K562 (cell line): ENCODE results near the gene RIIAD1. TPM values are rescaled to one million over a fixed set of nuclear protein-coding genes. Genes with fewer than 3 reads are reported as not detected.

Experiments
- ARID3B ChIP-seq: fragments of 250-450 bp; sonication (Bioruptor Pico); IDR thresholded peaks from 2 replicates; pipeline ENCODE4 v1.4.0; 2020; ENCODE audit warnings: borderline replicate concordance
- CHD1 ChIP-seq: fragments of 200-600 bp; sonication (generic); IDR thresholded peaks from one replicate; pipeline ENCODE4 v1.6.1; 2012; ENCODE audit warnings: mild to moderate bottlenecking, moderate library complexity, low read length, inconsistent platforms
- EWSR1 ChIP-seq: fragments of 450-650 bp; IDR thresholded peaks from 2 replicates; pipeline ENCODE4 v1.6.1; 2018; ENCODE audit warnings: borderline replicate concordance, mild to moderate bottlenecking, low read depth, moderate library complexity; ENCODE audit not compliant: partially characterized antibody
- FUS ChIP-seq: fragments of 200-400 bp; formaldehyde crosslinking; optimal IDR thresholded peaks from 2 replicates; pipeline ENCODE3; 2017; ENCODE audit warnings: low read depth, low read length
- HSF4 ChIP-seq: fragments of 250-450 bp; sonication (Bioruptor Pico); IDR thresholded peaks from 2 replicates; pipeline ENCODE4 v2.1.2; 2022; ENCODE audit warnings: mild to moderate bottlenecking, moderate library complexity, borderline replicate concordance
- JUN ChIP-seq, 2 experiments: sonication (generic) in 1 of 2; formaldehyde crosslinking in 1 of 2; IDR thresholded peaks; 2 replicates each; pipeline versions ENCODE4 v1.6.1 to v1.8.0; 2012 to 2022; ENCODE audit warnings: borderline replicate concordance in 2 of 2, mild to moderate bottlenecking in 2 of 2, improper control_type of control experiment in 1 of 2, low read depth in 1 of 2, low read length in 1 of 2, missing genetic modification reagents in 1 of 2
- MITF ChIP-seq: IDR thresholded peaks from 2 replicates; pipeline ENCODE4 v1.6.1; 2014; ENCODE audit warnings: antibody characterized with exemption
- MTA3 ChIP-seq: fragments of 450-650 bp; formaldehyde crosslinking; IDR thresholded peaks from 2 replicates; pipeline ENCODE4 v1.6.1; 2017; ENCODE audit warnings: mild to moderate bottlenecking, borderline replicate concordance
- NCOA6 ChIP-seq: fragments of 450-650 bp; IDR thresholded peaks from 2 replicates; pipeline ENCODE4 v1.6.1; 2017; ENCODE audit warnings: mild to moderate bottlenecking
- NEUROD1 ChIP-seq: fragments of 150-350 bp; IDR thresholded peaks from 2 replicates; pipeline ENCODE4 v1.6.1; 2014; ENCODE audit warnings: borderline replicate concordance, low read length, low read depth; ENCODE audit not compliant: partially characterized antibody
- NFE2 ChIP-seq: IDR thresholded peaks from 2 replicates; pipeline ENCODE4 v1.6.1; 2014; ENCODE audit warnings: antibody characterized with exemption, low read depth
- NR0B1 ChIP-seq: fragments of 450-650 bp; IDR thresholded peaks from one replicate; pipeline ENCODE4 v1.6.1; 2018; ENCODE audit warnings: mild to moderate bottlenecking, moderate library complexity; ENCODE audit not compliant: partially characterized antibody
- SIN3B ChIP-seq: fragments of 450-650 bp; IDR thresholded peaks from 2 replicates; pipeline ENCODE4 v1.6.1; 2017; ENCODE audit warnings: low read depth, mild to moderate bottlenecking, moderate library complexity
- SNRNP70 ChIP-seq: fragments of 200-400 bp; formaldehyde crosslinking; optimal IDR thresholded peaks from 2 replicates; pipeline ENCODE3; 2017; ENCODE audit warnings: low read depth, low read length
- TAF9B ChIP-seq: fragments of 450-650 bp; IDR thresholded peaks from 2 replicates; pipeline ENCODE4 v1.6.1; 2018; ENCODE audit warnings: mild to moderate bottlenecking; ENCODE audit not compliant: partially characterized antibody
- TARDBP ChIP-seq: fragments of 450-650 bp; IDR thresholded peaks from 2 replicates; pipeline ENCODE4 v1.6.1; 2016
- TBP ChIP-seq: optimal IDR thresholded peaks from 2 replicates; pipeline ENCODE3; 2011; ENCODE audit warnings: low read depth, low read length, improper control_type of control experiment
- TCF7L2 ChIP-seq: fragments of 150-350 bp; IDR thresholded peaks from 2 replicates; pipeline ENCODE4 v1.6.1; 2016; ENCODE audit warnings: low read depth, mild to moderate bottlenecking, low read length, moderate library complexity
- ZC3H4 ChIP-seq: sonication (generic); formaldehyde crosslinking; IDR thresholded peaks from 2 replicates; pipeline ENCODE4 v1.9.0; 2021; ENCODE audit warnings: missing genetic modification reagents, borderline replicate concordance
- ZNF12 ChIP-seq: sonication (generic); formaldehyde crosslinking; IDR thresholded peaks from 2 replicates; pipeline ENCODE4 v1.4.0; 2020; ENCODE audit warnings: mild to moderate bottlenecking, missing genetic modification reagents
- ZNF121 ChIP-seq: sonication (generic); formaldehyde crosslinking; conservative IDR thresholded peaks from 2 replicates; pipeline ENCODE4 v1.8.0; 2022; ENCODE audit warnings: missing genetic modification reagents
- ZNF589 ChIP-seq: fragments of 200-800 bp; sonication (Bioruptor generic); IDR thresholded peaks from 2 replicates; pipeline ENCODE4 v1.6.1; 2016; ENCODE audit warnings: low read depth, missing genetic modification characterization, missing compliant biosample characterization
- ZNF830 ChIP-seq: fragments of 250-450 bp; sonication (Bioruptor Pico); IDR thresholded peaks from 2 replicates; pipeline ENCODE4 v1.5.0; 2021; ENCODE audit warnings: mild to moderate bottlenecking
- polyA plus RNA-seq, 8 experiments: library from polyadenylated mRNA; depleted of rRNA in 4 of 8; stranded (reverse) in 5 of 8; unstranded in 3 of 8; fragments of >200 nt; fragmentation: Nextera tagmentation in 2 of 8; fragmentation: Illumina TruSeq in 1 of 8; extraction: Ambion mirVana in 2 of 8; extraction: Trizol in 1 of 8; gene quantifications; 2 replicates each; pipeline versions ENCODE4 v1.2.1 to v1.2.3, GENCODE V29; 2011 to 2014; ENCODE audit warnings: inconsistent platforms in 1 of 8, missing spikeins in 1 of 8
- total RNA-seq, 7 experiments: library from RNA; depleted of rRNA in 6 of 7; stranded (reverse); fragments of >200 nt in 6 of 7; fragmentation: Illumina TruSeq in 2 of 7; extraction: Trizol in 2 of 7; gene quantifications; 2 replicates each; pipeline versions ENCODE4 v1.2.1 to v1.2.3, GENCODE V29; 2011 to 2021; ENCODE audit warnings: low replicate concordance in 1 of 7

RIIAD1 gene
- total and polyA plus RNA-seq, 9 of the 15 experiments (the other 6 are each of a cell fraction or from before 2014, with no cell fraction given): not detected

GRCh38 chr1:151762941-151763921 is 41.9 kb downstream of the RIIAD1 start, which contains the start of gene MRPL9 (continued):
- peak; percentile 74 for TF ChIP-seq TAF9B
- TF ChIP-seq ZNF12: peak; percentile 61
- 0 out of 2 replicates have a peak, but pooled peaks have one; percentile 35 for TF ChIP-seq ZNF830 (CRISPR knock-in tag)
- peak; percentile 69; the same call in 1 of the 2 replicates for TF ChIP-seq MTA3
- no peak for TF ChIP-seq EWSR1
- no peak for TF ChIP-seq FUS
- TF ChIP-seq ARID3B (CRISPR knock-in tag): no peak
- TF ChIP-seq TBP: peak; percentile 85
- TF ChIP-seq HSF4 (CRISPR knock-in tag): no peak
- TF ChIP-seq CHD1: no peak
- TF ChIP-seq NCOA6: no peak
- TF ChIP-seq ZNF589 (CRISPR knock-in tag): peak; percentile 72; the same call in 1 of the 2 replicates
- peak; percentile 49 for TF ChIP-seq NEUROD1
- peak; percentile 100 for TF ChIP-seq SIN3B
- no peak for TF ChIP-seq NR0B1
- no peak for TF ChIP-seq TCF7L2
- TF ChIP-seq SNRNP70: no peak
- TF ChIP-seq NFE2: peak; percentile 82
- no peak for TF ChIP-seq MITF
- no peak for TF ChIP-seq JUN (IDR thresholded peaks at IDR 0.05; ENCODE audit: borderline replicate concordance, low read depth, low read length)
- no peak for TF ChIP-seq JUN (CRISPR knock-in tag; IDR thresholded peaks at IDR 0.05; ENCODE audit: borderline replicate concordance)
- 0 out of 2 replicates have a peak, but pooled peaks have one; percentile 59 for TF ChIP-seq TARDBP
- TF ChIP-seq ZC3H4: no peak
- no peak for TF ChIP-seq ZNF121 (CRISPR knock-in tag)
